NT2/D1 (cell line): Measurements from ENCODE around the gene PIRT.

Experiments
- DNase-seq: peaks from one replicate; pipeline ENCODE4 v3.0.0-alpha.2; 2011; ENCODE audit warnings: low read depth, low spot score
- H3K27me3 ChIP-seq: 2 replicates; pipeline ENCODE4 v1.6.0; 2011; ENCODE audit warnings: mild to moderate bottlenecking; ENCODE audit not compliant: insufficient read length, insufficient read depth
- H3K36me3 ChIP-seq: 2 replicates; pipeline ENCODE4 v1.6.1; 2011; ENCODE audit warnings: mild to moderate bottlenecking, low read length, mixed read lengths; ENCODE audit not compliant: insufficient read depth, insufficient read length
- H3K4me1 ChIP-seq: 2 replicates; pipeline ENCODE4 v1.5.1; 2011; ENCODE audit not compliant: insufficient read depth, insufficient read length
- H3K4me3 ChIP-seq: 2 replicates; pipeline ENCODE4 v1.5.1; 2011; ENCODE audit warnings: low read depth; ENCODE audit not compliant: insufficient read length
- H3K9ac ChIP-seq: 2 replicates; pipeline ENCODE4 v1.6.0; 2011; ENCODE audit warnings: low read depth; ENCODE audit not compliant: insufficient read length
- H3K9me3 ChIP-seq: 2 replicates; pipeline ENCODE4 v1.5.1; 2011; ENCODE audit warnings: mild to moderate bottlenecking, low read length; ENCODE audit not compliant: insufficient read depth
- SUZ12 ChIP-seq: IDR thresholded peaks from 2 replicates; pipeline ENCODE4 v1.6.1; 2011; ENCODE audit not compliant: insufficient read length, insufficient read depth; ENCODE audit errors: extremely low read depth
- YY1 ChIP-seq: IDR thresholded peaks from 2 replicates; pipeline ENCODE4 v1.6.1; 2011; ENCODE audit not compliant: insufficient read length, insufficient read depth
- ZNF274 ChIP-seq: IDR thresholded peaks from 2 replicates; pipeline ENCODE4 v1.6.1; 2011; ENCODE audit warnings: mild to moderate bottlenecking, low read depth, low read length

The PIRT gene

GRCh38 chr17:10836966-10837590 is 809 bp downstream of the PIRT start:
- no peak for TF ChIP-seq YY1
- TF ChIP-seq ZNF274 = no peak
- TF ChIP-seq SUZ12 = no peak
- Histone ChIP-seq H3K9ac (no peak overlapping the region), H3K4me1 (no peaks in the 10 kb centered on the region), H3K4me3 (no peak overlapping the region), H3K9me3 (no peaks in the 10 kb centered on the region), H3K27me3 (no peaks in the 10 kb centered on the region), H3K36me3 (no peaks in the 10 kb centered on the region)
- no peak for DNase-seq

GRCh38 chr17:10836145-10836544 is 1.7 kb downstream of the PIRT start:
- TF ChIP-seq YY1 (no peak), ZNF274 (no peak), SUZ12 (no peak)
- no peaks in the 10 kb centered on the region for H3K4me1 ChIP-seq
- H3K9me3 ChIP-seq = no peaks in the 10 kb centered on the region
- H3K27me3 ChIP-seq = no peaks in the 10 kb centered on the region
- no peaks in the 10 kb centered on the region for H3K36me3 ChIP-seq
- DNase-seq = no peak
- H3K9ac ChIP-seq = no peak overlapping the region
- H3K4me3 ChIP-seq = no peak overlapping the region

GRCh38 chr17:10831696-10832095 is 6.2 kb downstream of the PIRT start:
- Histone ChIP-seq H3K4me3 (no peak overlapping the region), H3K36me3 (no peaks in the 10 kb centered on the region), H3K9me3 (no peaks in the 10 kb centered on the region), H3K4me1 (peaks cover 5% of the 10 kb centered on the region), H3K27me3 (no peaks in the 10 kb centered on the region), H3K9ac (no peak overlapping the region)
- DNase-seq = no peak
- TF ChIP-seq SUZ12 (no peak), ZNF274 (no peak), YY1 (no peak)

- no peak overlapping the region for H3K4me3 ChIP-seq
- H3K36me3 ChIP-seq = no peaks in the 10 kb centered on the region
- H3K9me3 ChIP-seq = no peaks in the 10 kb centered on the region
- peaks cover 5% of the 10 kb centered on the region for H3K4me1 ChIP-seq
- no peak for TF ChIP-seq YY1
- no peak for TF ChIP-seq SUZ12
- TF ChIP-seq ZNF274 = no peak
- no peak for DNase-seq
- H3K27me3 ChIP-seq = no peaks in the 10 kb centered on the region
- no peak overlapping the region for H3K9ac ChIP-seq
Observed at GRCh38 chr17:10827898-10828552, 9.9 kb downstream of the PIRT start.

GRCh38 chr17:10824874-10825273 is 13.0 kb downstream of the PIRT start:
- Histone ChIP-seq H3K9ac (no peak overlapping the region), H3K4me3 (no peak overlapping the region), H3K27me3 (no peaks in the 10 kb centered on the region), H3K4me1 (peaks cover 10% of the 10 kb centered on the region), H3K36me3 (no peaks in the 10 kb centered on the region), H3K9me3 (no peaks in the 10 kb centered on the region)
- DNase-seq = no peak
- TF ChIP-seq YY1 (no peak), ZNF274 (no peak), SUZ12 (no peak)

- H3K9me3 ChIP-seq = no peaks in the 10 kb centered on the region
- no peak for TF ChIP-seq YY1
- no peak for TF ChIP-seq ZNF274
- no peak for TF ChIP-seq SUZ12
- no peaks in the 10 kb centered on the region for H3K27me3 ChIP-seq
- no peak overlapping the region for H3K4me3 ChIP-seq
- no peak for DNase-seq
- no peak overlapping the region for H3K9ac ChIP-seq
- peaks cover 5% of the 10 kb centered on the region for H3K4me1 ChIP-seq
- H3K36me3 ChIP-seq = no peaks in the 10 kb centered on the region
Observed at GRCh38 chr17:10821770-10822169, 16.1 kb downstream of the PIRT start.

GRCh38 chr17:10821054-10821453 is 16.8 kb downstream of the PIRT start:
- TF ChIP-seq SUZ12 = no peak
- TF ChIP-seq YY1 = no peak
- TF ChIP-seq ZNF274 = no peak
- Histone ChIP-seq H3K9ac (no peak overlapping the region), H3K27me3 (no peaks in the 10 kb centered on the region), H3K4me1 (peaks cover 5% of the 10 kb centered on the region), H3K9me3 (no peaks in the 10 kb centered on the region), H3K4me3 (no peak overlapping the region), H3K36me3 (no peaks in the 10 kb centered on the region)
- DNase-seq = peak; percentile 18
